Retinal pigment epithelial cell (primary cell): ENCODE results near the gene AVEN.
"Not testable (repeated sequence)": the region's sequence is repeated elsewhere in the genome, so short reads cannot be mapped to it uniquely, and the experiment has no call there.

Experiments
- DNase-seq: peaks from one replicate; pipeline ENCODE4 v3.0.0-alpha.2; 2010; ENCODE audit warnings: low read depth
- H3K4me3 ChIP-seq: 2 replicates; pipeline ENCODE4 v1.5.1; 2011; ENCODE audit warnings: mild to moderate bottlenecking, low read length, control low read depth, moderate library complexity
- TF ChIP-seq, protein P1 (sequence below): conservative IDR thresholded peaks from 2 replicates; pipeline ENCODE4 v1.5.1; 2011; ENCODE audit warnings: low read depth, low read length, control low read depth, inconsistent platforms

AVEN gene

DNA sequence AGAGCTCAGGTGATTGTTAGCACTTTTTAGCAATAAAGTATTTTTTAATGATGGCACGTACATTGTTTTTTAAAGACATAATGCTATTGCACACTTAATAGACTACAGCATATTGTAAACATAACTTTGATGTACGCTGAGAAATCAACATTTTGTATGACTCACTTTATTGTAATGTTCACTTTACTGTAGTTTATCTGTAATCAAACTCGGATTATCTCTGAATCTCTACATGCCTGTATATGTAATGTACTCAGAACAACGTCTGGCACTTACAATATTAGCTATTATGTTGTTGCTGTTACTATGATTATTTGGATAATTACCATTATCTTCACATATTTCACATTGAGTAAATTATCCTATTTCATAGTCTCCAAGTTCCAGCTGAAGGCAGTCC lies 208.7 kb downstream of the AVEN start:
- TF ChIP-seq, protein P1, sequence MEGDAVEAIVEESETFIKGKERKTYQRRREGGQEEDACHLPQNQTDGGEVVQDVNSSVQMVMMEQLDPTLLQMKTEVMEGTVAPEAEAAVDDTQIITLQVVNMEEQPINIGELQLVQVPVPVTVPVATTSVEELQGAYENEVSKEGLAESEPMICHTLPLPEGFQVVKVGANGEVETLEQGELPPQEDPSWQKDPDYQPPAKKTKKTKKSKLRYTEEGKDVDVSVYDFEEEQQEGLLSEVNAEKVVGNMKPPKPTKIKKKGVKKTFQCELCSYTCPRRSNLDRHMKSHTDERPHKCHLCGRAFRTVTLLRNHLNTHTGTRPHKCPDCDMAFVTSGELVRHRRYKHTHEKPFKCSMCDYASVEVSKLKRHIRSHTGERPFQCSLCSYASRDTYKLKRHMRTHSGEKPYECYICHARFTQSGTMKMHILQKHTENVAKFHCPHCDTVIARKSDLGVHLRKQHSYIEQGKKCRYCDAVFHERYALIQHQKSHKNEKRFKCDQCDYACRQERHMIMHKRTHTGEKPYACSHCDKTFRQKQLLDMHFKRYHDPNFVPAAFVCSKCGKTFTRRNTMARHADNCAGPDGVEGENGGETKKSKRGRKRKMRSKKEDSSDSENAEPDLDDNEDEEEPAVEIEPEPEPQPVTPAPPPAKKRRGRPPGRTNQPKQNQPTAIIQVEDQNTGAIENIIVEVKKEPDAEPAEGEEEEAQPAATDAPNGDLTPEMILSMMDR, result no peak
- no peak for DNase-seq
- H3K4me3 ChIP-seq, result no peak overlapping the region

DNA sequence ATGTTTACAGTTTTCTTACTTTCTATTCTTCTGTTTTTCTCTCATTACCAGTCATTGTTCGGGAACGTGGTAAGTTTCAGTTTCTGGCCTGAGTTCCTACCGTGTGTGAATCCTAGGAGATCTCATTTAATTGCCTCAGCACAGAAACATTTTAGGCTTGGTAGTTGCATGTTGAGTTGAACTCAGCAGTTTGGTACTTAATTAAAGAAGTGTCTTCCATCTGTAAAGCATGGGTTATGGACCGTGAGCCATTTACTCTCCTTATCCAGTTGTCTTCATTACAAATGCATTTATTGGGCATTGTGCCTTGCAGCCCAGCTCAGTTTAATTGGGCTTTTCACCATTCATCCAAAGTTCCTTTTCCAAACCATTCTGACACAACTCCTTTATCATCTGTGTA lies 212.8 kb downstream of the AVEN start:
- TF ChIP-seq, protein P1, result no peak
- H3K4me3 ChIP-seq, result no peak overlapping the region
- no peak for DNase-seq

DNA sequence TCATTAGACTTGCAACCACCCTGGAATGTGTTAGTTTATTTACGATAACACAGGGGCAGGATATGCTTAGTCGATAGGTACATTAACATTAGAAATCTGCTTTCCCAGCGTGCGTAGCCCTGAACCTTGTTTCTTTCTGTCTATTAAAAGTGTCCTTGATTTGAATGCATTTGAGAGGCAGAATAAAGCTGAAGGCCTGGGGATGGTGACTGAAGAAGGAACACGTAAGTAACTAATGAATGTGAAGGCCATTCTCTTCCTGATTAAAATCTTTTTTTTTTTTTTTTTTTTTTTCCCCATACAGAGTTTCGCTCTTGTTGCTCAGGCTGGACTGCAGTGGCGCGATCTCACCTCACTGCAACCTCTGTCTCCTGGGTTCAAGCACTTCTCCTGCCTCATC lies 213.6 kb downstream of the AVEN start:
- no peak overlapping the region for H3K4me3 ChIP-seq
- no peak for DNase-seq
- TF ChIP-seq, protein P1, result no peak

DNA sequence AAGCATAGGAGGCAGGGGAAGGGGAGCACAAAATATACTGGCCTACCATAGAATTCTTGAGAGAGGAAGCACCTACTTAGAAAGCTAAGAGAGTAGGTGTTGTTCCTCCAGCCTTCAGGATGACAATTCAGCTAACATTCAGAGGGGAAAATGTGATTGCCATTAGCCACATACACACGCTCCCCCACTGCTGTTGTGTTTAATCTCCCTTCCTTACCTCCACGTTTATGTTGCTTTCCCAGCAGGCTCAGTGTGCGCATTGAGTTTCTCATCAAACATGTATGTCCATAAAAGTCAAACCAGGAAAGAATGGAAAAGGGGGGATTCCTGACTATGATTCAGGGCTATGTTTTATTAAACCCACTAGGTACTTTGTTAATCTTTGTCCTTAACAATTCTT lies 215.9 kb downstream of the AVEN start:
- no peak overlapping the region for H3K4me3 ChIP-seq
- TF ChIP-seq, protein P1, result no peak
- no peak for DNase-seq

DNA sequence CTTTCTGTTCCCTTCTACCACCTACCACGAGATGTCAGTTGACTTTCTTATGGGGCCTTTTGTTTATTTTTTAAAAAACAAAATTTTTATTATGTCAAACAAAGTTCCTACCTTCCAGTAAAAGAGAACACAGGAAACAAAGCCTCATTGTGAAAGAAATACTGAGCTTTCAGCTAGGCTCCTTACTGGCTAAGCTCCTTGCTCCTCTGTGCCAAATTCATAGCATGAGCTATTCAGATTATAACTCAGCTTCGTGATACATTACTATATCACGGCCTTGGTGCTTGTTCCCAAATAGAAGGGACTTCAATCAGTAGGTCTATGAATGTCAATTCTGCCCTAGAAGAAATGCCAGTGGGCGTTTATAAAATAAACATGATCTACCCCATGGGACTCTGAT lies 216.5 kb downstream of the AVEN start:
- TF ChIP-seq, protein P1, result no peak
- no peak for DNase-seq
- H3K4me3 ChIP-seq, result no peak overlapping the region

DNA sequence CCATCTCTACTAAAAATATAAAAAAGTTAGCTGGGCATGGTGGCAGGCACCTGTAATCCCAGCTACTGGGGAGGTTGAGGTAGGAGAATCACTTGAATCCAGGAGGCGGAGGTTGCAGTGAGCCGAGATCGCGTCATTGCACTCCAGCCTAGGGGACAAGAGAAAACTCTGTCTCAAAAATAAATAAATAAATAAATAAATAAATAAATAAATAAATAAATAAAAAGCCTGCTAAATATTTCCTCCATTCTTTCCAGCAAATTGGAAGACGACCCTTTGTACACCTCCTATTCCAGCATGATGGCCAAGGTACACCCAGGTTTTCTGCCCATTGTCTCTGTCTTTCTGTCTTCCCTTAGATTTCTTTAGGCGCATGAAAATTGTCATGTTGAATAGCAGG lies 219.5 kb downstream of the AVEN start:
- not testable (repeated sequence) for H3K4me3 ChIP-seq, DNase-seq
